HG02763 (cell line): Measurements from ENCODE around the gene IL18RAP.
A peak's percentile ranks its signal among the peaks of the same experiment; 100 is the strongest.

Experiments
- ATAC-seq: cut with Tn5 transposase; IDR thresholded peaks from one replicate; pipeline ENCODE4 v1.9.1; 2021; ENCODE audit warnings: mild to moderate bottlenecking, moderate library complexity; ENCODE audit not compliant: unreplicated experiment

IL18RAP gene

GRCh38 chr2:102421890-102422759 lies 835 bp upstream of the IL18RAP start:
- ATAC-seq = no peak

DNA sequence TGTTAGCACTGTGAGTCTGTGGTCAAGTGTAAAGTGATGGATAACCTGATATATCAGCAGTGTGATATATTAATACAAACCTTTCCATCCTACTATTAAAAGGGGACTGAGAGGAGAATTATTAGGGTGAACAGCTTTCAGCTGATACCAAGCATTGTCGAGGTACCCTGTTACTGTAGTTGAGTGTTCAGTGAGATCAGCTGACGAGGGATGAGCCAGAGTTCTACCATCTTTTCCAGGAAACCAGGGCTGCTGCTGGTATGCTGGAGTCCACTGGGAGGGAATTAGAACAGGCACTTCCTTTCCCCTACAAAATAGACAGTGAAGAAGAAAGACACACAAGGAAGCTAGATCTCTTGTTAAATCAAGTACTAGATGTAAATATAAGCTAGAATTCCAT lies 408 bp downstream of the IL18RAP start:
- ATAC-seq = no peak

DNA sequence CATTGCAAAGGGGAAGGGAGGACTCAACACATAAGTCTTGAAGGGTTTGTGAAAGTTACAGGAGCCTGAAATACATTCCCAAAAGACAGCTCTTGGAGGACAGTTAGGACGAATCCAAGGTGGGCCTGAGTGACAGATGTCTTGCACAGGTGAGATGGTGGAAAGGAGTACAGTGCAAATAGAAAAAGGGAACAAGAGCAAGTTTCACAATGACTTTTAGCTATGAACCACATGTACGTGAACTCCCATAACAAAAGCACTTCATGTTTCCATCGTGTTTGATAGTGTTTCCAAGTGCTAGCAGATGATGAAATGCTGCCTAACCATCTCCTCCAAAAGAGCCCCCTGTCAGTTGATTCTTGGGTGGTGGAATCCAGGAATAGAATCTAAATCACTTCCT lies 1.8 kb downstream of the IL18RAP start:
- peak; percentile 86 for ATAC-seq

DNA sequence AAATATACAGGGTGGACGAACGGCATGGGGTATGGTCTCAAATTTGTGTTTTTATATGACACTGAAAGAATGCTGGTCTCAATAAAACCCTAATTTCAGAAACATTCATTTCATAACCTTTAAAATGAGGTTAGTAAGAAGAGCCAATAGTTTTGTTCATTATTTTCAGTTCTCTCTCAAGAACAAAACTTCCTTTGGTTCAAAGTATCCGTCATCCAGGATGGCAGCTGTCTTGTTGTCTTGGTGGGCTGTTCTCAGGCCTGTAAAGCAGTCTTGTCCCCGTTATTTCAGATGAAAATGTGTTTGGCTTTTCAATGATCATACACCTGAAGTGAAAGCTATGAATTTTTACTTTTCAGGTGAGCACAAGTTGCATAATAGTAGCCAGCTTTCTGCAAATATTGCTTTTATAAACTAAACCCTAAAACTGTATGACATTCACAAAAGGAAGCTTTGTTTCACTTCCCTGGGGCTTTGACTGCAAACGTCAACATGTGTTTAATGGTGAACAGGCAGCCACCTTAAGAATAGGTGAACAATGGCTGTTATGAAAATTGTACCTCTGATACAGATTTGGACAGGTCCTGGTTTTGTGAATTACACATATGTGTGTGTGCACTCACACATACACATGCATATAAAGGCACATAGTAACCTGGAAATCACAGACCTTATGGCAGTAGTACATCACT lies 2.6 kb downstream of the IL18RAP start:
- ATAC-seq = no peak

DNA sequence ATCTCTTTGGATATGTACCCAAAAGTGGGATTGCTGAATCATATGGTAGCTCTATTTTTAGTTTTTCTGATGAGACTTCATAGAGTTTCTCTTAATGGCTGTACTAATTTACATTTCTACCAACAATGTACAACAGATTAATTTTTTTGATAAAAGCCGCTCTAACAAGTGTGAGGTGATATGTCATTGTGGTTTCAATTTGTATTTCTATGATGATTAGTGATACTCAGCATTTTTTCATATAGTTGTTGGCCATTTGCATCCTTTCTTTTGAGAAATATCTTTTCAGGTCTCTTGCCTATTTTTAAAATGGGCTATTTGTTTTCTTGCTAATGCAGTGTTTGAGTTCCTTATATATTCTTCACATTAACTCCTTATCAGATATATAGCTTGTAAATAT lies 4.3 kb downstream of the IL18RAP start:
- ATAC-seq = no peak

GRCh38 chr2:102428573-102428972 lies 5.6 kb downstream of the IL18RAP start:
- ATAC-seq = no peak

- no peak for ATAC-seq
Measured at GRCh38 chr2:102432386-102432785, 9.4 kb downstream of the IL18RAP start.

GRCh38 chr2:102433973-102434654 lies 11.2 kb downstream of the IL18RAP start:
- ATAC-seq = no peak

GRCh38 chr2:102434655-102435381 lies 11.9 kb downstream of the IL18RAP start:
- ATAC-seq = peak; percentile 51

GRCh38 chr2:102435741-102436140 lies 12.8 kb downstream of the IL18RAP start:
- no peak for ATAC-seq

GRCh38 chr2:102436323-102436722 lies 13.4 kb downstream of the IL18RAP start:
- ATAC-seq = no peak

DNA sequence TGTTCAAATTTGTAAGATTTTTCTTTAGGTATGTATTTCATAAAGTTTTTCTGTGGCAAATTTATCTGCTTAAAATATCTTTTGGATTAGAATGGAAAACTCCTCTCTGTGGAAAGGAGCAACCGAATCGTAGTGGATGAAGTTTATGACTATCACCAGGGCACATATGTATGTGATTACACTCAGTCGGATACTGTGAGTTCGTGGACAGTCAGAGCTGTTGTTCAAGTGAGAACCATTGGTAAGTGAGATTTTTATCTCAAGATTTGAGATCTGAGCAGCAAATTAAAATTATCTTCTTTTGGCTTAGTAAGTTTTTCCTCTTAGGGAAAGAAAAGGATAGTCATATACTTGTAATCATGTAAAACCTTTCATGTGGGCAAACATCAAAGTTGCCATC lies 14.2 kb downstream of the IL18RAP start:
- ATAC-seq = no peak

GRCh38 chr2:102438111-102438510 lies 15.2 kb downstream of the IL18RAP start:
- ATAC-seq = no peak

- ATAC-seq = no peak
Measured at GRCh38 chr2:102438578-102438977, 15.6 kb downstream of the IL18RAP start.

GRCh38 chr2:102439065-102439695 lies 16.2 kb downstream of the IL18RAP start:
- no peak for ATAC-seq

- ATAC-seq = no peak
Measured at GRCh38 chr2:102442967-102443828, 20.2 kb downstream of the IL18RAP start.

DNA sequence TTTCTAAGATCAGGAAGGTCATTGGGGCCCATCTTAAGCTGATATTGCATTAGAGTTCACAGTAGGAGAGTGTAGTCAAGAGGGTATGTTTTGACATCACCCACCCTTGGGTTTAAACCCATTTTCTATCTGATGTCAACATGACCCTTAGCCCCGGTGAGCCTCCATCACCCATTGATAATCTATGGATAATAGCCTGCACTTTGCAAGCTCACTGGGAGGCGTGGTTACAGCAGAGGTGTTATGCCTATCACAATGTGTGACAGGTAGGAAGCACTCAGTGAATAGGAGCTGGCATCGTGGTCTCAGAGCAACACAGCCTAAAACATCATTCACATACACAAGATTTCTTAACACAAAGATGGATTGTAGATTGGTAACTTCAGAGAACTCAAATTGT lies 21.3 kb downstream of the IL18RAP start:
- ATAC-seq = no peak

DNA sequence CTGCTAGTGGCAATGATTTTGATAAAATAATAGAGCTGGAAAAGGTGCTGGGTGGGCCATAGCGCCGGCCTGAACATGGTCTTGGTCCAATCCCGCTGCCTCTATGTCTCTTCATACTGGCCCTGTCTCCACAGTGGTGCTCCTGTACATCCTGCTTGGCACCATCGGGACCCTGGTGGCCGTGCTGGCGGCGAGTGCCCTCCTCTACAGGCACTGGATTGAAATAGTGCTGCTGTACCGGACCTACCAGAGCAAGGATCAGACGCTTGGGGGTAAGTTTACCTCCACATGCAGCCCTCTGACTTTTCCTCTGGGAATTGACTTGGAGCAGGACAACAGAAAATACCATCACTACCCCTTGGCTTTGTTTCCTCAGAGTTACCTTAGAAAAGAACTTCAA lies 24.0 kb downstream of the IL18RAP start:
- ATAC-seq = no peak

GRCh38 chr2:102449370-102449974 lies 26.5 kb downstream of the IL18RAP start:
- no peak for ATAC-seq
